Glutamatergic neuron (in vitro differentiated cells): Measurements from ENCODE around the gene PRX. TPM values are rescaled to one million over a fixed set of nuclear protein-coding genes. Genes with fewer than 3 reads are reported as not detected.
"Not testable (repeated sequence)": the region's sequence is repeated elsewhere in the genome, so short reads cannot be mapped to it uniquely, and the experiment has no call there.

ENCODE experiments used
- DNase-seq: peaks from one replicate; pipeline ENCODE4 v3.0.0; 2022
- H3K27ac Mint-ChIP-seq: one replicate; pipeline ENCODE4 v1.8.0; 2020; ENCODE audit warnings: mild to moderate bottlenecking, mixed read lengths, inconsistent platforms; ENCODE audit not compliant: unreplicated experiment
- H3K27me3 Mint-ChIP-seq: one replicate; pipeline ENCODE4 v1.8.0; 2020; ENCODE audit warnings: mild to moderate bottlenecking, moderate library complexity, mixed read lengths, inconsistent platforms; ENCODE audit not compliant: unreplicated experiment
- H3K36me3 Mint-ChIP-seq: one replicate; pipeline ENCODE4 v1.8.0; 2020; ENCODE audit warnings: mild to moderate bottlenecking, mixed read lengths, inconsistent platforms; ENCODE audit not compliant: unreplicated experiment
- H3K4me1 Mint-ChIP-seq: one replicate; pipeline ENCODE4 v1.8.0; 2020; ENCODE audit warnings: mild to moderate bottlenecking, low read depth, mixed read lengths, inconsistent platforms; ENCODE audit not compliant: unreplicated experiment
- H3K4me3 Mint-ChIP-seq: one replicate; pipeline ENCODE4 v1.8.0; 2020; ENCODE audit warnings: mild to moderate bottlenecking, mixed read lengths, inconsistent platforms; ENCODE audit not compliant: unreplicated experiment
- H3K9me3 Mint-ChIP-seq: one replicate; pipeline ENCODE4 v1.8.0; 2020; ENCODE audit warnings: mild to moderate bottlenecking, moderate library complexity, mixed read lengths, inconsistent platforms; ENCODE audit not compliant: unreplicated experiment
- total RNA-seq: library from RNA; stranded (reverse); fragmentation: NEBNext Ultra II Directional; extraction: Animal tissue kit (Norgen Biotek cat#: 25700); gene quantifications from one replicate; pipeline ENCODE4 v1.2.1, GENCODE V29; 2021; ENCODE audit not compliant: unreplicated experiment
- TF ChIP-seq, protein P1 (sequence below): fragments of 200-600 bp; sonication (generic); IDR thresholded peaks from one replicate; pipeline ENCODE4 v1.5.0; 2021; ENCODE audit not compliant: partially characterized antibody, unreplicated experiment

The PRX gene
- total RNA-seq, 1 donor from 2014 or later, result 4.7 TPM

DNA sequence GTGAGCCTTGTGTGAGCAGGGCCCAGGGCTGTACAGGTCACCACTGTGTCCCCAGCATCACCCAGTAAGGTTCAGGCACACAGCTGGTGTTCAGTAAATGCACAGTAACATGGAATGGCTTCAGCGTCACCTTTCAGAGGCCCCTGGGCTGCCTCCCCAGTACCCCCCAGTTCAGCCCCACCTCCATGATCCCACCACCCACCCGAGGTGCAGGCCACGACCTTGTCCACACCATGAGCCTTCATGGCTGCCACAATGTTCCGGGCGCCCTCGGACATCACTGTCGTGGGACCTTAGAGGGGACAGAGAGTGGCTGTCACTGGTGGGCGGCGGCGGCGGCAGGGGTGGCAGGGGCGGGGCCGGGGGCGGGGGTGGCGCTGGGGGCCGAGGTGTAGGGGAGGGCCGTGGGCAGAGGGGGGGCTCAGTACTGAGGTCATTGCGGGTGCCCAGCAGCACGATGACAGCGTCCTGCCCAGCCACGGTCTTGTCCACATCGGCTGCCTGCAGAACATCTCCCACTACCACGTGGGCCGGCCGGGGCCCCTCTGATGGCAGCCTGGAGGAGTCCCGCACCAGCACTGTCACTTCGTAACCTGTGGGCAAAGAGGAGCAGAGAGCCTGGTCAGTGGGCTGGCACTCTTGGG is 44.9 kb upstream of the PRX start:
- Mint-ChIP-seq H3K4me3 (no peak overlapping the region), H3K27ac (no peak overlapping the region), H3K9me3 (peaks cover 3% of the 10 kb centered on the region), H3K4me1 (no peaks in the 10 kb centered on the region), H3K27me3 (peaks cover 2% of the 10 kb centered on the region), H3K36me3 (no peaks in the 10 kb centered on the region)
- no peak for DNase-seq
- TF ChIP-seq, protein P1, sequence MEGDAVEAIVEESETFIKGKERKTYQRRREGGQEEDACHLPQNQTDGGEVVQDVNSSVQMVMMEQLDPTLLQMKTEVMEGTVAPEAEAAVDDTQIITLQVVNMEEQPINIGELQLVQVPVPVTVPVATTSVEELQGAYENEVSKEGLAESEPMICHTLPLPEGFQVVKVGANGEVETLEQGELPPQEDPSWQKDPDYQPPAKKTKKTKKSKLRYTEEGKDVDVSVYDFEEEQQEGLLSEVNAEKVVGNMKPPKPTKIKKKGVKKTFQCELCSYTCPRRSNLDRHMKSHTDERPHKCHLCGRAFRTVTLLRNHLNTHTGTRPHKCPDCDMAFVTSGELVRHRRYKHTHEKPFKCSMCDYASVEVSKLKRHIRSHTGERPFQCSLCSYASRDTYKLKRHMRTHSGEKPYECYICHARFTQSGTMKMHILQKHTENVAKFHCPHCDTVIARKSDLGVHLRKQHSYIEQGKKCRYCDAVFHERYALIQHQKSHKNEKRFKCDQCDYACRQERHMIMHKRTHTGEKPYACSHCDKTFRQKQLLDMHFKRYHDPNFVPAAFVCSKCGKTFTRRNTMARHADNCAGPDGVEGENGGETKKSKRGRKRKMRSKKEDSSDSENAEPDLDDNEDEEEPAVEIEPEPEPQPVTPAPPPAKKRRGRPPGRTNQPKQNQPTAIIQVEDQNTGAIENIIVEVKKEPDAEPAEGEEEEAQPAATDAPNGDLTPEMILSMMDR, result no peak

DNA sequence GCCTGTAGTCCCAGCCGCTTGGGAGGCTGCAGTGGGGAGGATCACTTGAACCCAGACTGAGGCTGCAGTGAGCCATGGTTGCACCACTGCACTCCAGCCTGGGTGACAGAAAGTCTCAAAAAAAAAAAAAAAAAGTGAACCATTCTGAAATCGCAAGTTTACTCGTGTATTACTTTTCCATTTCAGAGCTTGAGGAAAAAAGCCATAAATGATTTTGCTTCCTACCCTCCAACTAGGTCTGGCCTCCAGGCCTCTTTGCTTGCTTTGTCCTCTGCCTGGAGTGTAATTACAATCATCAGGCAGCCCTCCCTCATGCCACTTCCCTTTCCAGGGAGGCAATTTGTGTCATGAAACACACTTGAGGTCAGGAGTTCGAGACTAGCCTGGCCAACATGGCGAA is 43.9 kb upstream of the PRX start:
- Mint-ChIP-seq H3K9me3 (peaks cover 3% of the 10 kb centered on the region), H3K4me3 (no peak overlapping the region), H3K4me1 (no peaks in the 10 kb centered on the region), H3K27ac (no peak overlapping the region), H3K27me3 (peaks cover 2% of the 10 kb centered on the region), H3K36me3 (no peaks in the 10 kb centered on the region)
- TF ChIP-seq, protein P1, result no peak
- no peak for DNase-seq

- not testable (repeated sequence) for H3K36me3 Mint-ChIP-seq, H3K4me1 Mint-ChIP-seq, H3K9me3 Mint-ChIP-seq, H3K4me3 Mint-ChIP-seq, DNase-seq, H3K27me3 Mint-ChIP-seq, H3K27ac Mint-ChIP-seq
Observed at GRCh38 chr19:40453943-40454342, 40.8 kb upstream of the PRX start.

DNA sequence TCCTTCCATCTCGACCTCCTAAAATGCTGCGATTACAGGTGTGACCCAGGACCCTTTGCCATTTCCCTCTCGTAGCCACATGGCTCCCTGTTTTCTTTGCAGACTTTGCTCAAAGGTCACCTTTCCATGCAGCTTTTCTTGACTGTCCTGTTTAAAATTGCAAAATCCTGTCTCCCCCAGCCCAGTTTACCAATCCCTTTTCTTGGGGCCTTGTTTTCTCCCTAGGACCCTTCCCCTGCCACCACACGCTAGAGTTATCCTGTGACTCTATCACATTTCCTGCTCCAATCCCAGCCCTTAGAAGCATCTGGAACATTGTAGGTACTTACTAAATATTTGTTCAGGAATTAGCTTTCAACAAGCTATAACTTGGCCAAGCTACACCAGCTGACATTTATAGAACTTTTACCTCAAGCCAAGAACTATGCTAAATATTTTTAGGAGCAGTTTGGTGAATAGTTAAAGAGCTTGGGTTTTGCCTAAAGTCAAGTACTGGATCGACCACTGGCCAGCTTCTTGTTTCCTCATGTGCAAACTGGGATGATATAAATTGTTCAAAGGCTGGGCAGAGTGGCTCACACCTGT is 40.1 kb upstream of the PRX start:
- TF ChIP-seq, protein P1, result no peak
- Mint-ChIP-seq H3K27me3 (no peaks in the 10 kb centered on the region), H3K9me3 (no peaks in the 10 kb centered on the region), H3K36me3 (no peaks in the 10 kb centered on the region), H3K27ac (no peak overlapping the region), H3K4me1 (no peaks in the 10 kb centered on the region), H3K4me3 (no peak overlapping the region)
- no peak for DNase-seq

DNA sequence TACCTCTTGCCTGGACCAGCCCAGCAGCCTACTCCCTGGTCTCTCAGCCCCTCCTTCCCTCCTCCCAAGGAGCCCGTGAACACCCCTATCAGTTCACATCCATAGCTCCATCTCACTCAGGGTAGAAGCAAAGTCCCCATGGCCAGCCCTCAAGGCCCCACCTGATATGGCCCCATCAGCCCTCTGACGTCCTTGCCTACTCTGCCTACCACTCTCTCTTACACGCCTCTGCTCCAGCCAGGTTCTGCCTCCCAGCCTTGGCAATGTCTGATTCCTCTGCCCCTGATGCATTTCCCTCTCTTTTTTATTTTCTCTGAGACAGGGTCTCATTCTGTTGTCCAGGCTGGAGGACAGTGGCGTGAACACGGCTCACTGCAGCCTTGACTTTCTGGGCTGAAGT is 38.8 kb upstream of the PRX start:
- Mint-ChIP-seq H3K9me3 (no peaks in the 10 kb centered on the region), H3K4me3 (no peak overlapping the region), H3K4me1 (no peaks in the 10 kb centered on the region), H3K36me3 (no peaks in the 10 kb centered on the region), H3K27ac (peak overlapping the region; percentile 10), H3K27me3 (no peaks in the 10 kb centered on the region)
- DNase-seq, result no peak
- TF ChIP-seq, protein P1, result no peak
